Mucosa of descending colon (tissue), 3 donors: ENCODE data around the gene RUNX1. TPM values are rescaled to one million over a fixed set of nuclear protein-coding genes. Genes with fewer than 3 reads are reported as not detected.
"Not testable (repeated sequence)": the region's sequence is repeated elsewhere in the genome, so short reads cannot be mapped to it uniquely, and the experiment has no call there.

Experiments used
- ATAC-seq: fragments of 200-7000 bp; cut with Tn5 transposase; one replicate; pipeline ENCODE4 v1.9.1; 2020; ENCODE audit warnings: mild to moderate bottlenecking, moderate library complexity
- DNase-seq, 3 donors: peaks; one replicate each; pipeline ENCODE4 v3.0.0-alpha.2; 2020
- H3K36me3 ChIP-seq: fragments of 200-600 bp; one replicate; pipeline ENCODE4 v1.8.0; 2021; ENCODE audit warnings: low read depth, mild to moderate bottlenecking
- H3K4me1 ChIP-seq: fragments of 200-600 bp; one replicate; pipeline ENCODE4 v1.8.0; 2021; ENCODE audit warnings: low read depth, mild to moderate bottlenecking
- H3K4me3 ChIP-seq: fragments of 200-600 bp; one replicate; pipeline ENCODE4 v1.8.0; 2021; ENCODE audit warnings: mild to moderate bottlenecking
- H3K9me3 ChIP-seq: fragments of 200-600 bp; one replicate; pipeline ENCODE4 v1.8.0; 2021; ENCODE audit warnings: mild to moderate bottlenecking
- intact Hi-C, 2 donors: fragments of 100-400 bp; cut with DNase I in 1 of 2; cut with micrococcal nuclease in 1 of 2; formaldehyde crosslinking; loops; one replicate each; pipeline versions ENCODE4 v1.11.0 to v1.11.1; 2022; cut with DNase I, micrococcal nuclease
- total RNA-seq, 3 donors: library from RNA; stranded (reverse); fragmentation: NEBNext Ultra II Directional in 2 of 3; extraction: Animal tissue kit (Norgen Biotek cat#: 25700) in 2 of 3; gene quantifications; one replicate each; pipeline versions ENCODE4 v1.2.1 to v1.2.4, GENCODE V29; 2021 to 2023
- TF ChIP-seq, protein P1 (sequence below): fragments of 200-600 bp; IDR thresholded peaks from one replicate; pipeline ENCODE4 v1.8.0; 2022; ENCODE audit warnings: antibody characterized with exemption, mild to moderate bottlenecking
- donor health status: DM: no; HTN: no; CAD: no; lungs with moderate emphysema.
- donor health status: DM: no; HTN: no; CAD: no.
- donor health status: DM: no; HTN: yes; CAD: no.

The RUNX1 gene
- total RNA-seq, 3 donors from 2014 or later: 16.5 to 29.4 (median 24.0) TPM

DNA sequence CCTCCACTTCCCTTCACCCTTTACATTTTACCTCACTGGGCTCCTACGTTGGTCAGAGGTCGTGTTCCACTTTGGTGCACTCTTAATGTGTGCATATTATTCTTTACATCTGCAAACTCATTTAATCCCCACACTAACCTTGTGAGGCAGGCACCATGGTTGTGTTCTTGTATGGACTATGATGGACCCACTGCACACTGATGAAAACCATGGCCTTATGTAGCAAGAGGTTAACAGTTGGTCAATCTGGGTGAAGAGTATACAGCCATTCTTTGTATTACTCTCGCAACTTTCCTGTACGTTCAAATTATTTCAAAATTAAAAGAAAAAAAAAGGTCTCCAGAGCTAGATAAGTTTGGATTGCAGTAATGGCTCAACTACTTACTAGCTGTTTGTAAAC is 78.5 kb downstream of the RUNX1 start:
- no peak overlapping the region for H3K4me3 ChIP-seq
- H3K9me3 ChIP-seq: no peaks in the 10 kb centered on the region
- no peaks in the 10 kb centered on the region for H3K36me3 ChIP-seq
- no peaks in the 10 kb centered on the region for H3K4me1 ChIP-seq
- intact Hi-C loops: no loop called here
- TF ChIP-seq, protein P1, sequence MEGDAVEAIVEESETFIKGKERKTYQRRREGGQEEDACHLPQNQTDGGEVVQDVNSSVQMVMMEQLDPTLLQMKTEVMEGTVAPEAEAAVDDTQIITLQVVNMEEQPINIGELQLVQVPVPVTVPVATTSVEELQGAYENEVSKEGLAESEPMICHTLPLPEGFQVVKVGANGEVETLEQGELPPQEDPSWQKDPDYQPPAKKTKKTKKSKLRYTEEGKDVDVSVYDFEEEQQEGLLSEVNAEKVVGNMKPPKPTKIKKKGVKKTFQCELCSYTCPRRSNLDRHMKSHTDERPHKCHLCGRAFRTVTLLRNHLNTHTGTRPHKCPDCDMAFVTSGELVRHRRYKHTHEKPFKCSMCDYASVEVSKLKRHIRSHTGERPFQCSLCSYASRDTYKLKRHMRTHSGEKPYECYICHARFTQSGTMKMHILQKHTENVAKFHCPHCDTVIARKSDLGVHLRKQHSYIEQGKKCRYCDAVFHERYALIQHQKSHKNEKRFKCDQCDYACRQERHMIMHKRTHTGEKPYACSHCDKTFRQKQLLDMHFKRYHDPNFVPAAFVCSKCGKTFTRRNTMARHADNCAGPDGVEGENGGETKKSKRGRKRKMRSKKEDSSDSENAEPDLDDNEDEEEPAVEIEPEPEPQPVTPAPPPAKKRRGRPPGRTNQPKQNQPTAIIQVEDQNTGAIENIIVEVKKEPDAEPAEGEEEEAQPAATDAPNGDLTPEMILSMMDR: no peak
- no peak for DNase-seq
- ATAC-seq: no peak

DNA sequence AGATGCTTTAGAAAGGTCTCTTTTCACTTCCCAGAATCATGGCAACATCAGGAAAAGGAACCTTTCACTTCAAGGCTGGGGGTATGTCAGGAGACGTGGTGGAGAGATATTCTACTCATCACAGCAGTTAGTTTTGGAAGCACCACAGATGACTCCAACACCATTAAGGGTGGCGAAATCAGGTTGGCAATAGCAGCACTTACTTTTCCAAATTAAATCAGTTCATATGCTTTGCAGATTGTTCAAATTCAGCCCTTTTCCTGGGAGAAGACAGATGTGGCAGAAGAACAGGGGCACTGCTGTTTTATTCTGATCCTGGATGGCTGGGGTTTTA is 79.0 kb downstream of the RUNX1 start:
- no peak for ATAC-seq

DNA sequence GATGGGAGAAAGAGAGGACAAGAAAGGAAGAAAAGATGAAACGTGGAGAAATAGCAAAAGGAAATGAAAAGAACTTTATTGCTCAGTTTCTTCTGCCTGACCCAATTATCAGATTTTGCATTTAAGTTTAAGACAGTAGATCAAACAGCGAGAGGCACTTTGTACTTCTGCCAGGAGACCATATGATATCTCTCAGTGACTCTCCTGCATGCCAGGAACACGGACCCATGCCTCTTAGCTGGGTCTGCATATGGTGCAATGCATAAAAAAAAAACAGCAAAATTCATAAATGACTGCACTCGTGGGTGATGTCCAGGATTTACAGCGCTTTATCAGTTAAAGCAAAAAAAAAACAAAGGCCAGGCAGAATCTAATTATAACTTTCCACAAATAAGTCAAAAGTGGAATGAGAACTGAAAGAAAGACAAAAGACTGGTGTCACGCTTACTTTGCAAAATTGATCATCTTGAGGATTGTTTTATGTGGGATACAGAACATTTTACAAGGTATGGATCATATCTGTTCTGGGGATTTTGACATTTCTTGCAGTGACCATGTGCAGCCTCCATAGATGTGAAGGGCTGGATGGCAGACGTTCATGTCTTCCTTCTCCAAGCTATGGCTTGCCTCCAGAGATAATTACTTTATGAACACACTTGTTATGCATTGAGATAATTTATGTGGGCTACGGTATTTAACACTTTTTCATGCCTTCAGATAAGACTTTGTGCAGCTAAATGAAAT is 79.5 kb downstream of the RUNX1 start:
- ATAC-seq (no peak), DNase-seq (no peak)
- Histone ChIP-seq H3K4me3 (no peak overlapping the region), H3K4me1 (no peaks in the 10 kb centered on the region), H3K36me3 (no peaks in the 10 kb centered on the region), H3K9me3 (no peaks in the 10 kb centered on the region)
- TF ChIP-seq, protein P1: no peak
- intact Hi-C loops: no loop called here

More for the DNA sequence above, 79.0 kb downstream of the RUNX1 start:
- no peak for DNase-seq
- no peaks in the 10 kb centered on the region for H3K4me1 ChIP-seq
- H3K36me3 ChIP-seq: no peaks in the 10 kb centered on the region
- TF ChIP-seq, protein P1: no peak
- intact Hi-C loops: no loop called here
- H3K9me3 ChIP-seq: no peaks in the 10 kb centered on the region
- H3K4me3 ChIP-seq: no peak overlapping the region

DNA sequence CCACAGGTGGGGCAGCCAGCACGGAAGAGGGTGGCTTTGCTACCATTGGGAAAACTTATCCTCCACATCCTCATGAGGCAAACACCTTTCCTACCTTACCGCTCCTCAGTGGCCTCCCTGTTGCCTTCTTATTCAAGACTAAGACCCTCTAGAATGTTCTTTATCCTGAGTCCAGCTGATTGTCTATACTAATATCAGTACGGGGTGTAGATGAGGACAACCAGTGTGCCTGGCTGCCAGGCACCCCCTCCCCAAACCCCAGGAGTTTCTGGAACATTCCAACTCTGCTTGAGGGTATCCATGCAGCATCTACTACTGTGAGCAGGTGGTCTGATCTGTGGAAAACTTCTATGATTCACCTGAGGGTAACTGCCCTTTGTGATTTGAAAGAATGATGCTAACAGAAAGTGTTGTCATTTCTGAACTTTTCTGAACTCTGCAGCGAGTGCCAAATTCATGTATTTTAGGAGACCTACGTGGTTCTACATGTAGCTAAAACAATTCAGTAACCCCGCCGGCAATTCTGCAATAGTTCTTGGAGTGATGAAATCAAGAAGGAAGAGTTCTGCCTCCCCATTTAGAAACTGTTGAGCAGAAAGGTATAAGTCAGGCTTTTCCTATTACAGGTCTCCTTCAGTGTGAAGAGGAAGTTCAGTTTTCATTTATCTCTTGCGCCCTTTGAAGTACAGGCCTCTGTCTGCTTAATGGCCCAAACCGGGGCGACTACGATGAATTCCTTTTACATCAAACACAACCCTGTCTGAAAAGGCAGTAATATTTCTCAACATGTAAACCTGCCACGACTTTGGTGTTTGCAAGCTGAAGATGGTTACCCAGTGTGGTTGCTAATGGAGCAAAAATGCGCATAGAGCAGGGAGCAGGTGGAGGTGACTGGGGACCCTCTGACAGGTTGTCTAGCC is 80.4 kb downstream of the RUNX1 start:
- H3K4me1 ChIP-seq: no peaks in the 10 kb centered on the region
- H3K9me3 ChIP-seq: no peaks in the 10 kb centered on the region
- ATAC-seq (no peak), DNase-seq (no peak)
- H3K4me3 ChIP-seq: no peak overlapping the region
- TF ChIP-seq, protein P1: no peak
- no peaks in the 10 kb centered on the region for H3K36me3 ChIP-seq
- intact Hi-C loops: no loop called here

DNA sequence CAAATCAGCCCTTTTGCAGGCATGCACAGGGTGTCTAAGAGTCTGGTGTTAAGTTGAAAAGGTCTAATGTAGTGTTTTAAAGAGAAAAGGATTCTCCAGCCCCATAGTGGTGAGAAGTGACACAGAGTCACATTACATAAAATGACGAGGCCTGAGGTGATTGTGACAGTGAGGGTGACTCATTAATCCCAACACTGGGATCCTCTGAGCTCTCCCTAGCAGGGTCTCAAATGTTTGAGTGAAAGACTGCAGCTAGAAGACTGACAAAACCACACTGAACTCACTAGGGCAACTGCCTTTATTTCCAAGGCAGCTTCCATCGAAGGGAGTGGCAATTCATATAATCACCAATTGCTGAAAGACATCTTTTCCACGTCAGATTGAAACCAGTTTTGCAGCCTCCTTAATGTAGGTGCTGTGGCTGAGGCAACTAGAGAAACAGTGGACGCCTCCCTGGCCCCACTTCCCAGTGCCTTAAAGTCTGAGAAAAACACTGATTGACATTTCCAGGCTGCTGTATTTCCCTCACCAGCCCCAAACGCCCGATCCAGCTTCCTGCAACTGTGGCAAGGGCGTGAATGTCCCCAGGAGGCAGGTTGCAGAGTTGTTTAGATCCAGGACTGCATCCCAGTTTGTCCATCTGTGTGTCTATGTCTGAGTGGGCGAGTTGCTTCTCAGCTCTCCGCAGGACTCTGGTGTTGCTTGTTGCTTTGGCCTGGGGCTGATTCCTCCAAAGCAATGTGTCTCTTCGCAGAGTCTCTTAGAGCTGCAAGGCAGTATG is 81.4 kb downstream of the RUNX1 start:
- H3K4me1 ChIP-seq: no peaks in the 10 kb centered on the region
- TF ChIP-seq, protein P1: no peak
- H3K9me3 ChIP-seq: no peaks in the 10 kb centered on the region
- no peaks in the 10 kb centered on the region for H3K36me3 ChIP-seq
- intact Hi-C loops: no loop called here
- ATAC-seq (no peak), DNase-seq (no peak)
- no peak overlapping the region for H3K4me3 ChIP-seq

DNA sequence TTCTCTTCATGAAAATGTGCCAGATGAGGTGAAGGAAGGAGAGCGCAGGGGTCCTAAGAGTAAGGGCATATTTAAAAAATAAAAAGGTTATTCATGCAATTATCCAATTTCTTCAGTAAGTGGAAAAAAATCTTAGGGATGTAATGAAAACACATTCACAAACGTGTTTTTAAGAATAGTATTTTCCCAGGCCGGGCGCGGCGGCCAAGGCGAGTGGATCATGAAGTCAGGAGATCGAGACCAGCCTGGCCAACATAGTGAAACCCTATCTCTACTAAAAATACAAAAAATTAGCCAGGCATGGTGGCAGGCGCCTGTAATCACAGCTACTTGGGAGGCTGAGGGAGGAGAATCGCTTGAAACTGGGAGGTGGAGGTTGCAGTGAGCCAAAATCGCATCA is 82.2 kb downstream of the RUNX1 start:
- H3K4me1 ChIP-seq, DNase-seq, ATAC-seq, H3K4me3 ChIP-seq, H3K9me3 ChIP-seq, intact Hi-C loops, H3K36me3 ChIP-seq: not testable (repeated sequence)
